ENCODE results near the gene LEUTX.
A peak's percentile ranks its signal among the peaks of the same experiment; 100 is the strongest.
"Not testable (repeated sequence)": the region's sequence is repeated elsewhere in the genome, so short reads cannot be mapped to it uniquely, and the experiment has no call there.

The LEUTX gene

GRCh38 chr19:39778763-39779162, at the start of gene LEUTX:
LEUTX (plus strand) TSS chr19:39778854; CDS start chr19:39778921, 67 bp downstream.
- no peak for DNase-seq (ENCODE audit: low read depth)

GRCh38 chr19:39729594-39729993, 49.1 kb upstream of the LEUTX start:
- DNase-seq (ENCODE audit: low read depth) = no peak

DNA sequence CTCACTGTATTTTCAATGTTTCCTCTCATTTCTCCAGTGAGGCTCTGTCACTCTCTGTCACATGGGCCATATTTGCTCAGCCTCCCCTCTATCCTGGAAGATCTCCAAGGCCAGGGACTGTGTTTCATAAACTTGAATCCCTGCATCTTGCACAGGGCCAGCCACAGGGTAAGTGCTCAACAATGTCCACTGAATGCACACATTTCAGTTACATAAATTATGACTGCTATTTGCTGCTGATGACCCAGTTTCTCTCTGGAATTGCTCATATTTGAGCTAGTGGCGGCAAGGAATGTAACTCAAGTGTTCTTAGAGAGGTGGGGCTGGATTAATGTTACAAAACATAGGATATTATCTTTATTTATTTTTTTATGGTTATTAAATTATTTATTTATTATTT, 47.0 kb upstream of the LEUTX start:
- DNase-seq (ENCODE audit: low read depth) = no peak

- DNase-seq (ENCODE audit: low read depth) = no peak
These were observed 44.8 kb upstream of the LEUTX start for GRCh38 chr19:39733841-39734240.

GRCh38 chr19:39735688-39736087, 43.0 kb upstream of the LEUTX start:
- no peak for DNase-seq (ENCODE audit: low read depth)

DNA sequence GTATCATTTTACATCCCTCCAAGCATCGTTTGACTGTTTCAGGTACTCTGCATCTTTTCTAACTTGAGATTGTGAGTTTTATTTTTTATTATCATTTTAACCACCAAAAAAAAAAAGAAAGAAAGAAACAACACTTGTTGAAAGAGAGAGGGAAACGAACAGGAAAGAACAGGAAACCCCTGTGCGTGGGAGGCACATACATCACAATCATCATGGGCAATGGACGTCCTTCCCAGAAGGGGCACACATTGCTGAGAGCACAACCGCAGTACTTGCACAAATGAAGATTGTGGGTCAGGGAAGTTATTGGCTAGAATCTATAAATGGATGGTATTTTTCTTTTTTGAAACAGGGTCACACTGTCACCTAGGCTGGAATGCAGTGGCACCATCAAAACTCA, 42.6 kb upstream of the LEUTX start:
- no peak for DNase-seq (ENCODE audit: low read depth)

DNA sequence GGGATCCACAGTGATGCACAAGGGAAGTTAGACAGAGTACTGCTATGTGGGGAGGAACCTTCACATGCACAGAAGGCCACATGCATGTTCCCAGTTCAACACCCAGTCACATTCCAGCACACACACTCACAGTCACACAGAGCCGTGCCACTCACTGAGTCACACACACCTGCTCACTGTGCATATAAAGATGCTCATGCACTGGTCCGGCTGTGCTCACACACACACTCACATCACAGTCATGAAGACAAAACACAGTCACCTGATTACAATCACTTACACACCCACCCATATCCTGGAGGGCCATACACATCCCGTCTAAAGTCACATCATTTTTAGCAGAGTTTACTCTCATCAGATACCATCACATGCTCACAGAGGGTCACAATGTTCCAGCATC, 41.3 kb upstream of the LEUTX start:
- DNase-seq (ENCODE audit: low read depth) = no peak

GRCh38 chr19:39737891-39738290, 40.8 kb upstream of the LEUTX start, which contains the start of gene CLC:
CLC (minus strand) TSS chr19:39738029; CDS start chr19:39737952, 77 bp downstream.
- DNase-seq (ENCODE audit: low read depth) = no peak

- no peak for DNase-seq (ENCODE audit: low read depth)
These were observed 39.8 kb upstream of the LEUTX start for GRCh38 chr19:39738814-39739213.

- no peak for DNase-seq (ENCODE audit: low read depth)
These were observed 38.3 kb upstream of the LEUTX start for GRCh38 chr19:39740395-39740794.

DNA sequence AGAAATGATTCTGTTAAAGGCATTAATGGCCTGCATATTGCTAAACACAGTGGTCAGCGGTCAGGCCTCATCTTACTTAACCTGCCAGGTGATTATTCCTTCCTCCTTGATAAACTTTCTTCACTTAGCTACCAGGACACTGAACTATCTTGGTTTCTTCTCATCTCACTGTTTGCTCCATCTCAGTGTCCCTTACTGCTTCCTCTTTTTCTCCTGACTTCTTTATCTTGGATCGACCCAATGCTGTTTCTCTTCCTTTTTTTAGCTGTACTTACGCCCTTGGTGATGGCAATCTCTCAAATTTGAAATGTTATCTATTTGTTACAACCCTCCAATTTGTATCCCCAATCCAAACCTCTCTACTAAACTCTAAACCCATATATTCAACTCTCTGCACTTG, 33.0 kb upstream of the LEUTX start:
- no peak for DNase-seq (ENCODE audit: low read depth)

DNA sequence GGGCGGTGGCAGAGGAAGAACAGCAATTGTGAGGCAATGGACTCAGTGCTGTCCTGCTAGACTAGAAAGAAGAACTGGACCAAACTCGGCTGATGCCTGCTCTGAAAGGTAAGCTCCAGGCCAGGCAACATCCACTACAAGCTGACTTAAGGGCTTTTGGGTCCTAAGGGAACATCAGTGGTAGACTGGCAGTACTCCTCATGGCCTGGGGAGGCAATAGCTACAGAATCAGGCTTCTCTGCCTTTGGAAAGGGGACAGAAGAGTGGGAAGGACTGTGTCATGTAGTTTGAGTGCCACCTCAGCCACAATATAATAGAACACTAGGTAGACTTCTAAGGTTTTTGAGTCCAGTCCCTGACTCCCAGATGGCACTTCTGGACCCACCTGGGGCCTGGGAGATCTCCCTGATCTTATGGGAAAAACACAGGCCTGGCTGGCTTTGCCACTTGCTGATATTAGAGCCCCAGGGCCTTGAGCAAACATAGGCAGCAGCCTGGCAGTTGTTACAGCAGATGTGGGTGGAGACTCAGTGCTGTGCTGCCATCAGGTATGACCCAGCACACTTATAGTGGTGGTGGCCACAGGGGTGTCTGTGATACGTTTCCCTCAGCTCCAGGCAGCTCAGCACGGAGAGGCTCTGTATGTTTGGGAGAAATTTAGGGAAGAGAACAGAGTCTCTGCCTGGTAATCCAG, 31.7 kb upstream of the LEUTX start:
- DNase-seq (ENCODE audit: low read depth) = no peak

GRCh38 chr19:39749981-39750380, 28.7 kb upstream of the LEUTX start:
- DNase-seq (ENCODE audit: low read depth) = no peak

DNA sequence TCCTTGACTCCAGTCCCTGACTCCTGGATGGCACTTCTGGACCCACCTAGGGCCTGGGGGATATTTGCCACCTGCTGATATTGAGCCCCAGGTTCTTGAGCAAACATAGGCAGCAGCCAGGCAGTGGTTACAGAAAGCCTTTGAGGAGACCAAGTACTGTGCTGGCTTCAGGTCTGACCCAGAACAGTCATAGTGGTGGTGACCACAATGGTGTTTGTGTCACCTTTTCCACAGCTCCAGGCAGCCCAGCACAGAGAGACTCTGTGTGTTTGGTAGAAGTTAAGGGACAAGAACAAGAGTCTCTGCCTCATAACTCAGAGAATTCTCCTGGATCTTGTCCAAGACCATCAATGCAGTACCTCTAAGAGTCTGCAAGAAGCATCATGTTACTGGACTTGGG, 26.3 kb upstream of the LEUTX start:
- no peak for DNase-seq (ENCODE audit: low read depth)

- no peak for DNase-seq (ENCODE audit: low read depth)
These were observed 25.9 kb upstream of the LEUTX start for GRCh38 chr19:39752795-39753194.

GRCh38 chr19:39754544-39754943, 24.1 kb upstream of the LEUTX start:
- DNase-seq (ENCODE audit: low read depth) = no peak

DNA sequence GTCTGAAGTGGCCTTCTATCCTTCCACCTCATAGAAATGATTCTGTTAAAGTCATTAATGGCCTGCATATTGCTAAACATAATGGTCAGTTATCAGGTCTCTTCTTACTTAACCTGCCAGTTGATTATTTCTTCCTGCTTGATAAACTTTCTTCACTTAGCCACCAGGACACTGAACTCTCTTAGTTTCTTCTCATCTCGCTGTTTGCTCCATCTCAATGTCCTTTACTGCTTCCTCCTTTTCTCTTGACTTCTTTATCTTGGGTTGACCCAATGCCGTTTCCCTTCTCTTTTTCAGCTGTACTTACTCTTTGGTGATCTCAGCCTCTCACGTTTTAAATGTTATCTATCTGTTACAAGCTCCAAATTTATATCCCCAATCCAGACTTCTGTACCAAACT, 23.7 kb upstream of the LEUTX start:
- no peak for DNase-seq (ENCODE audit: low read depth)

GRCh38 chr19:39759457-39760184, 19.0 kb upstream of the LEUTX start:
- no peak for DNase-seq (ENCODE audit: low read depth)

DNA sequence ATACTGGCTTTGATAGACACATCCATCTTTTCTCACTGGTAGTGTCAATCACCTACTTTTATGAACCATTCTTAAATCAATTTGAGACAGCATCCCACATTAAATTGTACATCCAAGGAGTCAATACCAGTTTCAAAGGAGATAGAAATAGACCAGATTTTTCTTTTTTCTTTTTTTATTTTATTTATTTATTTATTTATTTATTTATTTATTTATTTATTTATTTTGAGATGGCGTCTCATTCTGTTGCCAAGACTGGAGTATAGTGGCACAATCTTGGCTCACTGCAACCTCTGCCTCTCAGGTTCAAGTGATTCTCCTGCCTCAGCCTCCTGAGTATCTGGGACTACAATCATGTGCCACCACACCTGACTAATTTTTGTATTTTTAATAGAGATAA, 16.8 kb upstream of the LEUTX start:
- not testable (repeated sequence) for DNase-seq (ENCODE audit: low read depth)

- peak; percentile 17 for DNase-seq (ENCODE audit: low read depth)
These were observed 13.3 kb upstream of the LEUTX start for GRCh38 chr19:39765091-39766076.

DNA sequence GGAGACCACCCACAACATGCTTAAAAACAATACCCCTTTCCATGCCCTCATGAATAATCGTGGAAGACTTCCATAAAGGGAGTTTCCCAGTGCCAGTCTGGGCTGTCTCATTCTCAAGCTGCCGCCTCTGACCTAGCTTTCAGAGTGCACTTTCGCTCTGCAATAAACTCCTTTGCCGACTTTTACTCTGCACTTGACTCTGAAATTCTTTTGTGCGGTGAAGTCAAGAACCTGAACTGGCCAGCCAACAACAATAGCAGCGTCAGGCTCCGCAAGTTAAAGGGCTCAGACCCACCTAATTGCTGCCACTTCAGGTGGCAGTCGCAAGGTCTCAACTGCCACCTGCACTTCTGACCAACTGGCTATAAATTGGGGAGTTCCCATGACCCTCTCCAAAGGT, 10.3 kb upstream of the LEUTX start:
- no peak for DNase-seq (ENCODE audit: low read depth)

DNA sequence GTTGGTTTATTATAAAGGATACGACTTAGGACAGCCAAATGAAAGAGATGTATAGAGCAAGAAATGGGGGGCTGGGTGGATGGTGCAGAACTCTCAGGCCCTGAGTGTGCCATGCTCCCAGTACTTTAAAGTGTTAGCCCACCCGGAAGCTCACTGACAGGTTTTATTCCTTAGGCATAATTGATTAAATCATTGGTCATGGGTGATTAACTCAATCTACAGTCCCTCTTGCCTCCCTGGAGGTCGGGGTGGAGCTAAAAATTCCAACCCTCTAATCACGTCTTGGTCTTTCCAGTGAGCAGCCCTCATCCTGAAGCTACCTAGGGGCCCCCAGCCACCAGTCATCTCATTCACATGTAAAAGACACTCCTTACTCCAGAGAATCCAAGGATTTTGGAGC, 9.9 kb upstream of the LEUTX start:
- no peak for DNase-seq (ENCODE audit: low read depth)

- DNase-seq (ENCODE audit: low read depth) = no peak
These were observed 2.2 kb downstream of the LEUTX start for GRCh38 chr19:39780894-39781293.
